ENCODE measurements around the gene DRC1.
A peak's percentile ranks its signal among the peaks of the same experiment; 100 is the strongest.

DRC1 gene

GRCh38 chr2:26400723-26401122 is 997 bp upstream of the DRC1 start:
- ATAC-seq = no peak

GRCh38 chr2:26407526-26407925 is 5.8 kb downstream of the DRC1 start:
- no peak for ATAC-seq

GRCh38 chr2:26409785-26410184 is 8.1 kb downstream of the DRC1 start:
- ATAC-seq = no peak

GRCh38 chr2:26410764-26411243 is 9.1 kb downstream of the DRC1 start:
- ATAC-seq = no peak

- ATAC-seq = no peak
Observed at GRCh38 chr2:26411419-26411818, 9.7 kb downstream of the DRC1 start.

GRCh38 chr2:26412091-26412673 is 10.5 kb downstream of the DRC1 start:
- ATAC-seq = peak; percentile 48 to 80

- ATAC-seq = no peak
Observed at GRCh38 chr2:26414311-26414710, 12.6 kb downstream of the DRC1 start.

- no peak for ATAC-seq
Observed at GRCh38 chr2:26421961-26422360, 20.2 kb downstream of the DRC1 start.

GRCh38 chr2:26422947-26423629 is 21.4 kb downstream of the DRC1 start:
- ATAC-seq = no peak

GRCh38 chr2:26423750-26424149 is 22.0 kb downstream of the DRC1 start:
- ATAC-seq = no peak

- ATAC-seq = no peak
Observed at GRCh38 chr2:26424221-26424620, 22.5 kb downstream of the DRC1 start.

GRCh38 chr2:26428846-26429245 is 27.1 kb downstream of the DRC1 start:
- no peak for ATAC-seq

- ATAC-seq = no peak
Observed at GRCh38 chr2:26429779-26430578, 28.3 kb downstream of the DRC1 start.

- no peak for ATAC-seq
Observed at GRCh38 chr2:26430826-26431225, 29.1 kb downstream of the DRC1 start.

GRCh38 chr2:26432363-26432762 is 30.6 kb downstream of the DRC1 start:
- no peak for ATAC-seq

- ATAC-seq = no peak
Observed at GRCh38 chr2:26432859-26433258, 31.1 kb downstream of the DRC1 start.

GRCh38 chr2:26435106-26435505 is 33.4 kb downstream of the DRC1 start:
- ATAC-seq = no peak

GRCh38 chr2:26438526-26438925 is 36.8 kb downstream of the DRC1 start:
- no peak for ATAC-seq

GRCh38 chr2:26438926-26439325 is 37.2 kb downstream of the DRC1 start:
- no peak for ATAC-seq

- no peak for ATAC-seq
Observed at GRCh38 chr2:26442301-26442700, 40.6 kb downstream of the DRC1 start.

GRCh38 chr2:26442707-26443106 is 41.0 kb downstream of the DRC1 start:
- no peak for ATAC-seq

- no peak for ATAC-seq
Observed at GRCh38 chr2:26444236-26444635, 42.5 kb downstream of the DRC1 start.

- no peak for ATAC-seq
Observed at GRCh38 chr2:26448651-26449050, 46.9 kb downstream of the DRC1 start.
